Keratinocyte (primary cell): Measurements from ENCODE around the gene CCN5. TPM values are rescaled to one million over a fixed set of nuclear protein-coding genes. Genes with fewer than 3 reads are reported as not detected.

Experiments used
- DNase-seq: peaks from one replicate; pipeline ENCODE4 v3.0.0-alpha.2; 2011; ENCODE audit warnings: low read depth, missing footprints, low spot score
- FAIRE-seq: peaks from 2 replicates; lab custom pipeline; 2011; peaks lifted over from hg19 to GRCh38; lab: Jason Lieb, UNC
- H2AFZ ChIP-seq: 2 replicates; pipeline ENCODE4 v1.6.0; 2012; ENCODE audit warnings: low read length, control low read depth, inconsistent platforms; ENCODE audit not compliant: control insufficient read depth
- H3K27ac ChIP-seq: 2 replicates; pipeline ENCODE4 v1.5.1; 2011; ENCODE audit warnings: low read length; ENCODE audit not compliant: control insufficient read depth, insufficient read depth
- H3K27me3 ChIP-seq: 3 replicates; pipeline ENCODE4 v1.6.0; 2011; ENCODE audit warnings: low read length; ENCODE audit not compliant: control insufficient read depth, insufficient read depth; ENCODE audit errors: extremely low read depth
- H3K36me3 ChIP-seq, 2 experiments: 2 replicates in 1 of 2; 3 replicates in 1 of 2; pipeline ENCODE4 v1.5.1; 2011; ENCODE audit warnings: low read length in 2 of 2, mild to moderate bottlenecking in 1 of 2; ENCODE audit not compliant: control insufficient read depth in 2 of 2, insufficient read depth in 2 of 2; ENCODE audit errors: extremely low read depth in 1 of 2
- H3K4me1 ChIP-seq: 3 replicates; pipeline ENCODE4 v1.5.1; 2011; ENCODE audit warnings: low read length; ENCODE audit not compliant: control insufficient read depth, insufficient read depth; ENCODE audit errors: extremely low read depth
- H3K4me2 ChIP-seq: 3 replicates; pipeline ENCODE4 v1.6.0; 2011; ENCODE audit warnings: low read depth, low read length; ENCODE audit not compliant: control insufficient read depth, insufficient read depth; ENCODE audit errors: extremely low read depth
- H3K4me3 ChIP-seq, 3 experiments: fragments of 200-600 bp in 1 of 3; sonication (generic) in 1 of 3; 2 replicates in 2 of 3; 3 replicates in 1 of 3; pipeline ENCODE4 v1.5.1; 2011 to 2016; ENCODE audit warnings: low read length in 3 of 3, mild to moderate bottlenecking in 3 of 3, control low read depth in 2 of 3, inconsistent platforms in 1 of 3, low read depth in 1 of 3, mixed read lengths in 1 of 3, mixed run types in 1 of 3, moderate library complexity in 1 of 3; ENCODE audit not compliant: control insufficient read depth in 2 of 3, insufficient read depth in 2 of 3; ENCODE audit errors: extremely low read depth in 1 of 3
- H3K79me2 ChIP-seq: 2 replicates; pipeline ENCODE4 v1.6.0; 2012; ENCODE audit warnings: low read length; ENCODE audit not compliant: control insufficient read depth, insufficient read depth
- H3K9ac ChIP-seq: 3 replicates; pipeline ENCODE4 v1.6.0; 2011; ENCODE audit warnings: low read length; ENCODE audit not compliant: control insufficient read depth, insufficient read depth; ENCODE audit errors: extremely low read depth
- H3K9me1 ChIP-seq: 3 replicates; pipeline ENCODE4 v1.6.0; 2011; ENCODE audit warnings: low read length; ENCODE audit not compliant: control insufficient read depth, insufficient read depth; ENCODE audit errors: extremely low read depth
- H3K9me3 ChIP-seq: 2 replicates; pipeline ENCODE4 v1.5.1; 2012; ENCODE audit warnings: low read depth, low read length; ENCODE audit not compliant: control insufficient read depth
- H4K20me1 ChIP-seq: 3 replicates; pipeline ENCODE4 v1.6.0; 2011; ENCODE audit warnings: low read length; ENCODE audit not compliant: control insufficient read depth, insufficient read depth; ENCODE audit errors: extremely low read depth
- EZH2 ChIP-seq: IDR thresholded peaks from one replicate; pipeline ENCODE4 v1.6.1; 2012; ENCODE audit warnings: inconsistent platforms, mild to moderate bottlenecking, low read length, moderate library complexity
- dilution Hi-C: fragments of 300-500 bp; cut with MboI; formaldehyde crosslinking; loops from one replicate; pipeline ENCODE4 v1.7.0; 2020; ENCODE audit warnings: low sequenced_read_pairs; ENCODE audit not compliant: extremely low pct_ligation_motif_present
- polyA plus RNA-seq, 5 experiments: library from polyadenylated mRNA; depleted of rRNA in 3 of 5; stranded (reverse) in 3 of 5; stranded (forward) in 1 of 5; unstranded in 1 of 5; fragments of >200 nt; gene quantifications; 1 replicate in 1 of 5; 2 replicates in 3 of 5; 3 replicates in 1 of 5; pipeline versions ENCODE4 v1.2.1 to v1.2.3, GENCODE V29; 2011 to 2012; ENCODE audit warnings: missing spikeins in 2 of 5, low read depth in 1 of 5, low replicate concordance in 1 of 5
- TF ChIP-seq, protein P1 (sequence below), 3 experiments: IDR thresholded peaks in 1 of 3; conservative IDR thresholded peaks in 1 of 3; optimal IDR thresholded peaks in 1 of 3; 2 replicates in 2 of 3; 3 replicates in 1 of 3; pipeline versions ENCODE3 to v1.5.1; 2011; ENCODE audit warnings: low read length in 3 of 3, mild to moderate bottlenecking in 3 of 3, moderate library complexity in 2 of 3, control low read depth in 1 of 3, inconsistent platforms in 1 of 3; ENCODE audit not compliant: insufficient read depth in 2 of 3; ENCODE audit errors: extremely low read depth in 1 of 3

Gene CCN5
- polyA plus RNA-seq, 1 donor (not counting 4 experiments of a cell fraction or from before 2014, with no cell fraction given) = not detected

DNA sequence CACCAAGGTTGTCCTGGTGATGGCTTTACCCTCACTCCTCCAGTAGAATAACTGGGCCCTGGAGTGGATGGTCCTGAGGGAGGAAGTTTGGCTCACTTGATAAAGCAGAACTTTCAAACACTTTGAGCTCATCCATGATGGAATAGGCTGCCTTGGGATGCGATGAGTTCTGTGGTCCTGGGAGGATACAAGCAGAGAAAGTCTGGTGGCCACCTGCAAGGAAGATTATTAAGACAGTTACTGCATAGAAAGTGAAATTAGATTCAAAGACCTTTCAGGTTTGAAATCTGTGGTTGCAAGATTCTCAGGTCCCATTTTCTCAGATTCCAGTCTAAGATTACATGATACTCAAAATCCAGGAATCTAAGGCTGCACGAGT, 19.9 kb upstream of the CCN5 start:
- FAIRE-seq (no peak), DNase-seq (no peak)
- Histone ChIP-seq H3K4me3 (no peak overlapping the region), H3K27ac (no peak overlapping the region), H3K79me2 (no peaks in the 10 kb centered on the region), H3K9me1 (no peaks in the 10 kb centered on the region), H3K36me3 (no peaks in the 10 kb centered on the region), H3K4me1 (peaks cover 10% of the 10 kb centered on the region), H3K4me2 (no peak overlapping the region), H4K20me1 (no peaks in the 10 kb centered on the region), H3K9ac (no peak overlapping the region), H3K9me3 (no peaks in the 10 kb centered on the region), H3K27me3 (peaks cover 6% of the 10 kb centered on the region), H2AFZ (no peak overlapping the region)
- TF ChIP-seq EZH2 = no peak
- TF ChIP-seq, protein P1, sequence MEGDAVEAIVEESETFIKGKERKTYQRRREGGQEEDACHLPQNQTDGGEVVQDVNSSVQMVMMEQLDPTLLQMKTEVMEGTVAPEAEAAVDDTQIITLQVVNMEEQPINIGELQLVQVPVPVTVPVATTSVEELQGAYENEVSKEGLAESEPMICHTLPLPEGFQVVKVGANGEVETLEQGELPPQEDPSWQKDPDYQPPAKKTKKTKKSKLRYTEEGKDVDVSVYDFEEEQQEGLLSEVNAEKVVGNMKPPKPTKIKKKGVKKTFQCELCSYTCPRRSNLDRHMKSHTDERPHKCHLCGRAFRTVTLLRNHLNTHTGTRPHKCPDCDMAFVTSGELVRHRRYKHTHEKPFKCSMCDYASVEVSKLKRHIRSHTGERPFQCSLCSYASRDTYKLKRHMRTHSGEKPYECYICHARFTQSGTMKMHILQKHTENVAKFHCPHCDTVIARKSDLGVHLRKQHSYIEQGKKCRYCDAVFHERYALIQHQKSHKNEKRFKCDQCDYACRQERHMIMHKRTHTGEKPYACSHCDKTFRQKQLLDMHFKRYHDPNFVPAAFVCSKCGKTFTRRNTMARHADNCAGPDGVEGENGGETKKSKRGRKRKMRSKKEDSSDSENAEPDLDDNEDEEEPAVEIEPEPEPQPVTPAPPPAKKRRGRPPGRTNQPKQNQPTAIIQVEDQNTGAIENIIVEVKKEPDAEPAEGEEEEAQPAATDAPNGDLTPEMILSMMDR (optimal IDR thresholded peaks at IDR 0.05 in 1 of 3, IDR thresholded peaks at IDR 0.05 in 1 of 3, conservative IDR thresholded peaks at IDR 0.05 in 1 of 3; ENCODE audit: extremely low read depth in 1 of 3, insufficient read depth in 2 of 3, low read length in 3 of 3) = no peak
- dilution Hi-C loops = no loop called here

DNA sequence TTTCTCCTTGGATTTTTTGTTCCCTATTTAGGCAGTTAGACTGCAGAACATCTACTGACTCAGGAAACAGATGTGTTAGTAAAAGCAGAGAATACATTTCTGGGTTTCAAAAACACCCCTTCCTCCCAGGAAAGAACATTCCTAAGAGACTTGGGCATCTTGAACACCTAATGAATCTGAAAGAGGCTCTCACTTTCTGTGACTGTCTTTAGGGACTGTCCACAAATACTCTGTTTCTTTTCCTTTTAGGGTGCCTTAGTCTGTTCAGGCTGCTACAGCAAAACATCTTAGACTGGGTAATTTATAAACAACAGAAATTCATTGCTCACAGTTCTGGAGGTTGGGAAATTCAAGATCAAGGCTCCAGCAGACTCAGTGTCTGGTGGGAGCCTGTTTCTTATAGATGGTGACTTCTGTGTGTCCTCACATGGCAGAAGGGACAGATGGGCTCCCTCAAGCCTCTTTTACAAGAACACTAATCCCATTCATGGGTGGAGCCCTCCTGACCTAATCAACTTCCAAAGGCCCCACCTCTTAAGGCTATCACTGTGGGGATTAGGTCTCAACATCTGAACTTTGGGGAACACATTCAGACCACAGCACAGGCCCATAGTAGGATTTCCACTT, 19.4 kb upstream of the CCN5 start:
- Histone ChIP-seq H3K27ac (no peak overlapping the region), H3K27me3 (peaks cover 6% of the 10 kb centered on the region), H3K9me1 (no peaks in the 10 kb centered on the region), H3K36me3 (no peaks in the 10 kb centered on the region), H3K9me3 (no peaks in the 10 kb centered on the region), H3K9ac (no peak overlapping the region), H3K4me3 (no peak overlapping the region), H3K4me1 (peaks cover 10% of the 10 kb centered on the region), H3K4me2 (no peak overlapping the region), H2AFZ (no peak overlapping the region), H3K79me2 (no peaks in the 10 kb centered on the region), H4K20me1 (no peaks in the 10 kb centered on the region)
- dilution Hi-C loops = no loop called here
- DNase-seq (no peak), FAIRE-seq (no peak)
- TF ChIP-seq, protein P1 (optimal IDR thresholded peaks at IDR 0.05 in 1 of 3, IDR thresholded peaks at IDR 0.05 in 1 of 3, conservative IDR thresholded peaks at IDR 0.05 in 1 of 3; ENCODE audit: extremely low read depth in 1 of 3, insufficient read depth in 2 of 3, low read length in 3 of 3) = no peak
- no peak for TF ChIP-seq EZH2
